ENCODE data around the gene VANGL2.
"Not testable (repeated sequence)": the region's sequence is repeated elsewhere in the genome, so short reads cannot be mapped to it uniquely, and the experiment has no call there.

VANGL2 gene

GRCh38 chr1:160367934-160368923 lies 32.1 kb upstream of the VANGL2 start:
- DNase-seq: no peak
- in situ Hi-C loops (cut with HindIII; ENCODE audit: low pct_ligation_motif_present, low pct_unique_long_range_greater_than_20kb, low sequenced_read_pairs): no loop called here

- DNase-seq: no peak
- in situ Hi-C loops (cut with HindIII; ENCODE audit: low pct_ligation_motif_present, low pct_unique_long_range_greater_than_20kb, low sequenced_read_pairs): no loop called here
These were observed 31.3 kb upstream of the VANGL2 start for GRCh38 chr1:160369087-160369486.

DNA sequence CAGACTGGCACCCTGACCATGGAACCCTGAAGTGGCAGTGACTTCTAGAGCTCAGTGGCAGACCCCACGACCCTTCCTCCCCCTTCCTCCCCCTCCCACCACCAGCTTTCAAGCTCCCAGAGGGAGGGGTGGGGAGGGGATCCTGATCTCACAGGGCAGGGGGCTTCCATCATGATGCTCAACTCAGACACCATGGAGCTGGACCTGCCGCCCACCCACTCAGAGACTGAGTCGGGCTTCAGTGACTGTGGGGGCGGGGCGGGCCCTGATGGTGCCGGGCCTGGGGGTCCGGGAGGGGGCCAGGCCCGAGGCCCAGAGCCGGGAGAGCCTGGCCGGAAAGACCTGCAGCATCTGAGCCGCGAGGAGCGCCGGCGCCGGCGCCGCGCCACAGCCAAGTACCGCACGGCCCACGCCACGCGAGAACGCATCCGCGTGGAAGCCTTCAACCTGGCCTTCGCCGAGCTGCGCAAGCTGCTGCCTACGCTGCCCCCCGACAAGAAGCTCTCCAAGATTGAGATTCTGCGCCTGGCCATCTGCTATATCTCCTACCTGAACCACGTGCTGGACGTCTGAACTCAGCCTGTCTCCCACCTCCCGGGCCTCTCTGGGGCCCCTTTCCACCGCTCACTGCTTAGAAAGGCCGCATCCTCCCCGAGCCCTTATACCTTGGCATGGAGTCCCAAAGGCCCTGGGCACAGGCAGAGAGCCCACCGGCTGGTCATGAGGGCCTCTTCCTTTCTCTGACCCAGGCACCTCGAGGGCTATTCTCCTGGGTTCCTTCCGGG lies 29.6 kb upstream of the VANGL2 start:
- in situ Hi-C loops (cut with HindIII; ENCODE audit: low pct_ligation_motif_present, low pct_unique_long_range_greater_than_20kb, low sequenced_read_pairs): no loop called here
- no peak for DNase-seq

- in situ Hi-C loops (cut with HindIII; ENCODE audit: low pct_ligation_motif_present, low pct_unique_long_range_greater_than_20kb, low sequenced_read_pairs): no loop called here
- DNase-seq: no peak
These were observed 29.1 kb upstream of the VANGL2 start for GRCh38 chr1:160371346-160371631.

DNA sequence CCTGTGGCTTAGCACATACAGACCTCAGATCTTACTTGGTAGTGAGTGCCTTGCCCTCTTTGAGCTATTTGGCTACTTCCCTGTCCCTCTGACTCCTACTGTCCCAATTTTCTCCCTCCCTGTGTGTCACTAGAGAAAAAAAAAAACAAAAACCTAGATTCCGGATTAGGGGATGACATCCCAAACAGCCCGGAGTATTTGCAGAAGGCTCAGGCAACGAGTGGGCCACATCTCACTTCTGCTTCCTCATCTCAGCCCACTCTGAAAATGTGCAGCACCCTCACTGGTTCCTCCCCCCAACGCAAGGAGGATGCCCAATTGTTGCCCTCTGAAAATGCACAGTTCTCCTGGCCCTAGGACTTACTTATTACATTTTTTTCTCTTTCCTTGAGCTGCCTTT lies 28.6 kb upstream of the VANGL2 start:
- in situ Hi-C loops (cut with HindIII; ENCODE audit: low pct_ligation_motif_present, low pct_unique_long_range_greater_than_20kb, low sequenced_read_pairs): no loop called here
- DNase-seq: no peak

DNA sequence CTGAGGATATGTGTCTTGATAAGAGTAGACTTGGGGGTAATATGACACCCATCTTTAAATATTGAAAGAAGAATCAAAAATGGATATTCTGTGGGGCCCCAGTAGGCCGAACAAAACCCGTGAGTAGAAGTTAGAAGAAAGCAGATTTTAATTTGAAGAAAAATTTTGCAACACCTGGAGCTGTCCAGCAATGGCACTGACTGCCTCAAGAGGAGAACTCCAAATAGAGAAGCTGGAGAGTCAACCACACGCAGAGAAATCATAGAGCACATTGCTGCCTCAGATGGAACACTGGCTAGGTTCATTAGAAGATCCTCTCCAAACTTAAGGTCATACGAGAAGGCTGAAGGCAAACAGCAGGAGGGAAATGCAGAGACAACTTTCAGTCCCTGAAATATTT lies 26.7 kb upstream of the VANGL2 start:
- in situ Hi-C loops (cut with HindIII; ENCODE audit: low pct_ligation_motif_present, low pct_unique_long_range_greater_than_20kb, low sequenced_read_pairs): no loop called here
- no peak for DNase-seq

GRCh38 chr1:160374306-160375110 lies 25.9 kb upstream of the VANGL2 start:
- no peak for DNase-seq
- in situ Hi-C loops (cut with HindIII; ENCODE audit: low pct_ligation_motif_present, low pct_unique_long_range_greater_than_20kb, low sequenced_read_pairs): no loop called here

DNA sequence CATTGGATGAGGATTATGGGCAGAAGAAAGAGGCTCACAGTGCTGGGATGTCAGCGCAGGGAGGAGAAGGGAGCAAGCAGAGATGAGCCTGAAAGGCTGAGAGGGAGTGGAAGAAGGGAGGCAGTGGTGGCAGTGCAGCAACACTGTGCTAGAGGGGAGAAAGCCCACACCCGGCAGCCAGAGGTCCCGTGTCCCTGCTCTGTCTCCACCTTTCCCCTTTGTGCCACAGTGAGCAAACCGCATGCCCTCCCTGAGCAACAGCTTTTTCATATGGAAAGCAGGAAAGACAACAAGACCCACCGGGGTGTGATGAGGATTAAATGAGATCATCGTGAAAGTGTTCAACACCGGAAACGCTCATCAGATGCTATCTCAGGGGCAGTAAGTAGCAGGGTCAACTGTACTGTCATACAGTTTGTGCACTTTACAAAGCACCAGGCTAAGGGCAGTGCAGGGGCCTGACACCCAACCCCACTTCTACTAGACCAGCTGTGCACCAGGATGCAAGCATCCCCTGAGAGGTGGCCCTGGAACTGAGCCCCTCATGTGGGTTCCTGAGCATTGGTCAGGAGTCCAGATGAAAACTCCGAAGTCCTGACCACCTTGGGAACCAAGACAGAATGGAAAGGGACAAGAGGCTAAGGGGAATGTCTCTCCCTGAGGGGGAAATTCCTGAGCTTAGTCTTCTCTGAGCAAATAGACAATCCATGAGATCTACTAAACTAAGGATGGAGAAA lies 24.4 kb upstream of the VANGL2 start:
- in situ Hi-C loops (cut with HindIII; ENCODE audit: low pct_ligation_motif_present, low pct_unique_long_range_greater_than_20kb, low sequenced_read_pairs): no loop called here
- no peak for DNase-seq

DNA sequence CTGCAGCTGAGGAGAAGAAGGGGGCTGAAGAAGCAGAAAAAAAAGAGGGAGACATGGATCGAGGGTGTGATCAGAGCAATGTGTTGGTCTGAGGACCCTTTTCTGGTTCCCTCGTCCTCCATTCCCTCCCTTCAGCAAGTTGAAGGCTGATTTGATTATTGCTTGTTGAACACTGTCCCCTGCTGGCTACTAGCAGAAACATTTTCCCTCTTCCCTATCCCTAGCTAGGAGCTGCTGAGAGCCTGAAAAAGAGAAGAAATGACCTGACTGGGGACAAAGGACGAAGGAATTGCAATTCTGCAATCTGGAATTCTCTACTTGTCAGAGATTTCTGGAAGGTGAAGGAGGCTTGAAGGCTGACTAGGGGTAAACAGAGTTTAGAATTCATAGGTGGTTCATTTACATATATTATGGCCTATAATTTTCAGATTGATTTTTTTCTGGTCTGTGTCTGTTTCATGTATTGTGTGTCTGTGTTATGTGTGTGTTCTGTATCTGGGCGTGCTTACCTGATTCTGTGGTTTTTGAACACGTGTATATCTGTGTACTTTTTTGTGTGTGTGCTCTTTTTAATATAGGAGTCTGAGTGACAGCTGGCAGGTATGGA lies 23.7 kb upstream of the VANGL2 start:
- DNase-seq: peak; percentile 72
- in situ Hi-C loops (cut with HindIII; ENCODE audit: low pct_ligation_motif_present, low pct_unique_long_range_greater_than_20kb, low sequenced_read_pairs): no loop called here

GRCh38 chr1:160377585-160378206 lies 22.7 kb upstream of the VANGL2 start:
- in situ Hi-C loops (cut with HindIII; ENCODE audit: low pct_ligation_motif_present, low pct_unique_long_range_greater_than_20kb, low sequenced_read_pairs): no loop called here
- DNase-seq: no peak

DNA sequence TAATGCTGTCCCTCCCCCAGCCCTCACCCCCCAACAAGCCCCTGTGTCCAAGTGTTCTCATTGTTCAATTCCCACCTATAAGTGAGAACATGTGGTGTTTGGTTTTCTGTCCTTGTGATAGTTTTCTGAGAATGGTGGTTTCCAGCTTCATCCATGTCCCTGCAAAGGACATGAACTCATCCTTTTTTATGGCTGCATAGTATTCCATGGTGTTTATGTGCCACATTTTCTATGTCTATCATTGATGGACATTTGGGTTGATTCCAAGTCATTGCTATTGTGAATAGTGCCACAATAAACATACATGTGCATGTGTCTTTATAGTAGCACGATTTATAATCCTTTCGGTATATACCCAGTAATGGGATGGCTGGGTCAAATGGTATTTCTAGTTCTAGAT lies 15.6 kb upstream of the VANGL2 start:
- DNase-seq; in situ Hi-C loops (cut with HindIII; ENCODE audit: low pct_ligation_motif_present, low pct_unique_long_range_greater_than_20kb, low sequenced_read_pairs): not testable (repeated sequence)

DNA sequence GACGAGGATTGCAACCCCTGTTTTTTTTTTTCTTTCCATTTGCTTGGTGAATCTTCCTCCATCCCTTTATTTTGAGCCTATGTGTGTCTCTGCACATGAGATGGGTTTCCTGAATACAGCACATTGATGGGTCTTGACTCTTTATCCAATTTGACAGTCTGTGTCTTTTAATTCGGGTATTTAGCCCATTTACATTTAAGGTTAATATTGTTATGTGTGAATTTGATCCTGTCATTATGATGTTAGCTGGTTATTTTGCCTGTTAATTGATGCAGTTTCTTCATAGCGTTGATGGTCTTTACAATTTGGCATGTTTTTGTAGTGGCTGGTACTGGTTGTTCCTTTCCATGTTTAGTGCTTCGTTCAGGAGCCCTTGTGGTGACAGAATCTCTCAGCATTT lies 12.0 kb upstream of the VANGL2 start:
- in situ Hi-C loops (cut with HindIII; ENCODE audit: low pct_ligation_motif_present, low pct_unique_long_range_greater_than_20kb, low sequenced_read_pairs); DNase-seq: not testable (repeated sequence)

GRCh38 chr1:160394673-160395072 lies 5.7 kb upstream of the VANGL2 start:
- in situ Hi-C loops (cut with HindIII; ENCODE audit: low pct_ligation_motif_present, low pct_unique_long_range_greater_than_20kb, low sequenced_read_pairs): no loop called here
- no peak for DNase-seq

DNA sequence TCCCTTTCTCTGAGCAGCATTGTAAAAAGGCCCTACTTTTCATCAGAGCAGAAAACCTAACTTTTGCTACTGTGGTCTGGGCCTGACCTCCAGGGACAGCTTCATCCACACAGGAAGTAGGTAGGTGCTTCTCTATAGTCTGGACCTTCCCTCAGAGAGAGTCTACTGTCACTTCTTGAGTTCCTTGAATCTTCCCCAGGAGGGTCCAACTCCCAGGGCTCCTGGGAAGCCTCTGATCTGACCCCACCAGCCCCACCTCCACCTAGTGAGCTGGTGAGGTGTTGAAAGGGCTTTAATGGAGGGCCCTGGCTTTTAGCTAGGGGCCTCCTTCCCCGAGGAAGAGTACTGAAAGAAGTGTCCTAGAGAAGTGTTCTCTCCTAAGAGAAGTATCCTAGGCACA lies 2.7 kb upstream of the VANGL2 start:
- DNase-seq: no peak
- in situ Hi-C loops (cut with HindIII; ENCODE audit: low pct_ligation_motif_present, low pct_unique_long_range_greater_than_20kb, low sequenced_read_pairs): no loop called here

- no peak for DNase-seq
- in situ Hi-C loops (cut with HindIII; ENCODE audit: low pct_ligation_motif_present, low pct_unique_long_range_greater_than_20kb, low sequenced_read_pairs): no loop called here
These were observed 1.5 kb upstream of the VANGL2 start for GRCh38 chr1:160398823-160399222.

GRCh38 chr1:160399544-160400222 lies 681 bp upstream of the VANGL2 start:
- no peak for DNase-seq
- in situ Hi-C loops (cut with HindIII; ENCODE audit: low pct_ligation_motif_present, low pct_unique_long_range_greater_than_20kb, low sequenced_read_pairs): no loop called here
